Neural cell (in vitro differentiated cells): ENCODE measurements around the gene NDC1.

Experiments
- CTCF ChIP-seq: fragments of 450-650 bp; IDR thresholded peaks from 2 replicates; pipeline ENCODE4 v1.5.1; 2014; ENCODE audit warnings: antibody characterized with exemption, mild to moderate bottlenecking, moderate library complexity; ENCODE audit not compliant: poor library complexity, severe bottlenecking
- EZH2 ChIP-seq: fragments of 200-600, 300-800 bp; shearing (Covaris generic), sonication (generic); IDR thresholded peaks from 2 replicates; pipeline ENCODE4 v1.6.1; 2014; ENCODE audit warnings: antibody characterized with exemption, low read length, borderline replicate concordance, mild to moderate bottlenecking; ENCODE audit not compliant: insufficient read depth, poor library complexity, severe bottlenecking
- POLR2AphosphoS5 ChIP-seq: IDR thresholded peaks from 2 replicates; pipeline ENCODE4 v1.6.1; 2012
- REST ChIP-seq: IDR thresholded peaks from 2 replicates; pipeline ENCODE4 v1.6.1; 2012; ENCODE audit warnings: borderline replicate concordance
- SMC3 ChIP-seq: fragments of 450-650 bp; conservative IDR thresholded peaks from 2 replicates; pipeline ENCODE4 v1.6.1; 2014; ENCODE audit warnings: antibody characterized with exemption, mild to moderate bottlenecking, moderate library complexity; ENCODE audit not compliant: poor library complexity
- TAF1 ChIP-seq: IDR thresholded peaks from 2 replicates; pipeline ENCODE4 v1.6.1; 2012; ENCODE audit warnings: low read depth

- TF ChIP-seq CTCF (no peak), POLR2AphosphoS5 (no peak), TAF1 (no peak), EZH2 (no peak), REST (no peak), SMC3 (no peak)
Measured at GRCh38 chr1:53825306-53825705, 12.8 kb downstream of the NDC1 start.
